Skeletal muscle tissue (tissue), 5 donors: ENCODE data around the gene TRIM49C. TPM values are rescaled to one million over a fixed set of nuclear protein-coding genes. Genes with fewer than 3 reads are reported as not detected.
"Not testable (repeated sequence)": the region's sequence is repeated elsewhere in the genome, so short reads cannot be mapped to it uniquely, and the experiment has no call there.

Source experiments
- H3K27ac ChIP-seq: one replicate; pipeline ENCODE4 v1.7.0; 2013; ENCODE audit warnings: mild to moderate bottlenecking, low read depth, low read length, inconsistent platforms
- H3K27me3 ChIP-seq, 3 donors: one replicate each; pipeline ENCODE4 v1.7.0; 2013; ENCODE audit warnings: low read length in 3 of 3; ENCODE audit not compliant: control insufficient read depth in 3 of 3, insufficient read depth in 3 of 3
- H3K36me3 ChIP-seq, 3 donors: one replicate each; pipeline ENCODE4 v1.7.0; 2013; ENCODE audit warnings: low read length in 3 of 3; ENCODE audit not compliant: control insufficient read depth in 3 of 3, insufficient read depth in 3 of 3
- H3K4me1 ChIP-seq, 3 donors: one replicate each; pipeline ENCODE4 v1.7.0; 2013; ENCODE audit warnings: low read length in 3 of 3, mild to moderate bottlenecking in 3 of 3; ENCODE audit not compliant: control insufficient read depth in 3 of 3, insufficient read depth in 3 of 3
- H3K4me3 ChIP-seq, 3 donors: one replicate each; pipeline ENCODE4 v1.7.0; 2013; ENCODE audit warnings: low read length in 3 of 3
- H3K9ac ChIP-seq, 3 donors: one replicate each; pipeline ENCODE4 v1.7.0; 2013; ENCODE audit warnings: low read length in 3 of 3, mild to moderate bottlenecking in 3 of 3, moderate library complexity in 2 of 3, low read depth in 1 of 3
- H3K9me3 ChIP-seq, 3 donors: one replicate each; pipeline ENCODE4 v1.7.0; 2013; ENCODE audit warnings: low read length in 3 of 3; ENCODE audit not compliant: control insufficient read depth in 3 of 3
- small RNA-seq: library from RNA; depleted of rRNA; stranded (forward); fragments of <200 nt; gene quantifications from one replicate; pipeline ENCODE3, GENCODE V24; 2014
- total RNA-seq: library from RNA; depleted of rRNA; stranded (reverse); fragments of >200 nt; gene quantifications from one replicate; pipeline ENCODE4 v1.2.3, GENCODE V29; 2014
- donor health status: Osteomylitis.

The TRIM49C gene
- not detected for total RNA-seq

- H3K27me3 ChIP-seq, H3K27ac ChIP-seq, H3K4me1 ChIP-seq, H3K36me3 ChIP-seq, H3K9me3 ChIP-seq, H3K4me3 ChIP-seq, H3K9ac ChIP-seq: not testable (repeated sequence)
These were observed at the start of gene TRIM49C for GRCh38 chr11:90030806-90031205. TSS of gene TRIM49C (plus strand) at chr11:90031106. CDS start at chr11:90035212, 4,106 bp downstream.

GRCh38 chr11:90024184-90024583, 6.7 kb upstream of the TRIM49C start:
- H3K9me3 ChIP-seq, H3K9ac ChIP-seq, H3K27me3 ChIP-seq, H3K27ac ChIP-seq, H3K4me3 ChIP-seq, H3K4me1 ChIP-seq, H3K36me3 ChIP-seq: not testable (repeated sequence)

GRCh38 chr11:90051591-90052209, 20.8 kb downstream of the TRIM49C start:
- H3K4me3 ChIP-seq, H3K9me3 ChIP-seq, H3K4me1 ChIP-seq, H3K9ac ChIP-seq, H3K27me3 ChIP-seq, H3K27ac ChIP-seq, H3K36me3 ChIP-seq: not testable (repeated sequence)

- H3K36me3 ChIP-seq, H3K4me1 ChIP-seq, H3K4me3 ChIP-seq, H3K27me3 ChIP-seq, H3K9ac ChIP-seq, H3K9me3 ChIP-seq, H3K27ac ChIP-seq: not testable (repeated sequence)
These were observed 21.4 kb downstream of the TRIM49C start for GRCh38 chr11:90052311-90052710.

GRCh38 chr11:90053545-90053944, 22.6 kb downstream of the TRIM49C start:
- H3K4me3 ChIP-seq, H3K27me3 ChIP-seq, H3K9ac ChIP-seq, H3K36me3 ChIP-seq, H3K4me1 ChIP-seq, H3K27ac ChIP-seq, H3K9me3 ChIP-seq: not testable (repeated sequence)

- H3K4me1 ChIP-seq, H3K9me3 ChIP-seq: not testable (repeated sequence)
These were observed 54.7 kb downstream of the TRIM49C start, which contains the start of gene UBTFL1 for GRCh38 chr11:90085650-90086049. TSS of gene UBTFL1 (plus strand) at chr11:90085950. CDS start at chr11:90085950, 0 bp downstream.

GRCh38 chr11:90088731-90089130, 57.8 kb downstream of the TRIM49C start:
- not testable (repeated sequence) for H3K4me1 ChIP-seq, H3K36me3 ChIP-seq, H3K27me3 ChIP-seq, H3K9ac ChIP-seq, H3K9me3 ChIP-seq, H3K27ac ChIP-seq, H3K4me3 ChIP-seq

More at GRCh38 chr11:90085650-90086049, 54.7 kb downstream of the TRIM49C start, which contains the start of gene UBTFL1:
- H3K27ac ChIP-seq, H3K9ac ChIP-seq, H3K27me3 ChIP-seq, H3K36me3 ChIP-seq, H3K4me3 ChIP-seq: not testable (repeated sequence)

Small RNA genes lying within 50 kb of the gene (small RNA-seq; reads per million reads assigned to genes)
- not detected for gene AP000827.1

Other genes with a start within 250 kb of the TRIM49C start
- not detected for gene TRIM49, start 222.5 kb upstream of the TRIM49C start, total RNA-seq
- gene TRIM64B, start 152.6 kb upstream of the TRIM49C start, total RNA-seq, result not detected
- not detected for gene TRIM49D1, start 108.9 kb upstream of the TRIM49C start, total RNA-seq
- not detected for gene TRIM49D2, start 107.0 kb upstream of the TRIM49C start, total RNA-seq
- not detected for gene TRIM64, start 65.1 kb upstream of the TRIM49C start, total RNA-seq
- gene UBTFL1, start 54.8 kb downstream of the TRIM49C start, total RNA-seq, result not detected
- gene NAALAD2, start 103.6 kb downstream of the TRIM49C start, total RNA-seq, result 4.2 TPM
- gene CHORDC1, start 191.9 kb downstream of the TRIM49C start, total RNA-seq, result 21.4 TPM